ENCODE results near the gene ERCC6L2.

Gene ERCC6L2

GRCh38 chr9:95985440-95986055 lies 110.1 kb downstream of the ERCC6L2 start:
- TF ChIP-seq CTCF (IDR thresholded peaks at IDR 0.05) = no peak

GRCh38 chr9:95989297-95989696 lies 113.8 kb downstream of the ERCC6L2 start:
- TF ChIP-seq CTCF (IDR thresholded peaks at IDR 0.05) = no peak

GRCh38 chr9:95991326-95991725 lies 115.8 kb downstream of the ERCC6L2 start:
- TF ChIP-seq CTCF (IDR thresholded peaks at IDR 0.05) = no peak

GRCh38 chr9:95992536-95992935 lies 117.0 kb downstream of the ERCC6L2 start:
- no peak for TF ChIP-seq CTCF (IDR thresholded peaks at IDR 0.05)

GRCh38 chr9:95993337-95993736 lies 117.8 kb downstream of the ERCC6L2 start:
- no peak for TF ChIP-seq CTCF (IDR thresholded peaks at IDR 0.05)

- TF ChIP-seq CTCF (IDR thresholded peaks at IDR 0.05) = no peak
These were observed 123.9 kb downstream of the ERCC6L2 start for GRCh38 chr9:95999390-95999789.

GRCh38 chr9:96004379-96004778 lies 128.9 kb downstream of the ERCC6L2 start:
- TF ChIP-seq CTCF (IDR thresholded peaks at IDR 0.05) = no peak

Measured in LNCAP (cell line).